SH-SY5Y (cell line): ENCODE measurements around the gene SLC39A11.

ENCODE experiments used
- GATA2 ChIP-seq: IDR thresholded peaks from 2 replicates; pipeline ENCODE4 v1.6.1; 2011; ENCODE audit warnings: mild to moderate bottlenecking, low read depth, low read length
- GATA3 ChIP-seq: IDR thresholded peaks from 2 replicates; pipeline ENCODE4 v1.6.1; 2011; ENCODE audit warnings: low read depth, mild to moderate bottlenecking, low read length, moderate library complexity

DNA sequence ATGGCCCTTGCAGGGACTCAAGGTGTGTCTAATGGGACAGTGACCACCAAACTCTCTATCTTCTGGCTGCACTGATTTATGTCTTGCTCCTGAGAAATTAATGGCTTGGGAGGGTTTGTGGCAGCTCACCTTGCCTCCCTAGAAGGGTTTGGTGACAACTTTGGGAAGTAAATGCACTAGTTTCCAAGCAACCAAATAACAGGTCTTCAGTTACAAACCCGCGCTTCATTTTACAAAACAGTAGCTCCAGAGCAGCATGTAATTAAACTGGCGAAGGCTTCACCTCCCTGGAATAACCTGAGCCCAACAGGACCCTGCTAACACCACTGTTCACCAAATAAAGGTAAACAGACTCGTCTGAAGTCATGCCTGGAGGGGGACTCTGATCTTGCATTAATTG, 318.3 kb downstream of the SLC39A11 start:
- no peak for TF ChIP-seq GATA2
- TF ChIP-seq GATA3 = no peak
